Measurements from ENCODE around the gene EXOC6B. TPM values are rescaled to one million over a fixed set of nuclear protein-coding genes. Genes with fewer than 3 reads are reported as not detected.

Gene EXOC6B
- total and polyA plus RNA-seq, 3 donors from 2014 or later: 27.7 to 45.2 (median 31.7) TPM

DNA sequence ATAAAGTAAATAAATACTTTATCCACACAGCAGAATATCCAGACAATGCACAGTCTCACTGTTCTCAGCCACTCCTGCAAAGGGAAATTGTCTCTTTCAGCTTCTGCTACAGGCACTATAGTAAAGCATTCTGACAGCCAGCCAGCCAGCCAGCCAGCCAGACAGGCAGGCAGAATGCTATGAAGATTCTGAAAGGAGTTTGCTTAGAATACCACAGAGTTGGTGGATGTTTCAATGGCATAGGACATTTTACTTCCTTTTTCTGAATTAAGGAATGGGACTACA lies 562.1 kb downstream of the EXOC6B start:
- TF ChIP-seq, protein P1, sequence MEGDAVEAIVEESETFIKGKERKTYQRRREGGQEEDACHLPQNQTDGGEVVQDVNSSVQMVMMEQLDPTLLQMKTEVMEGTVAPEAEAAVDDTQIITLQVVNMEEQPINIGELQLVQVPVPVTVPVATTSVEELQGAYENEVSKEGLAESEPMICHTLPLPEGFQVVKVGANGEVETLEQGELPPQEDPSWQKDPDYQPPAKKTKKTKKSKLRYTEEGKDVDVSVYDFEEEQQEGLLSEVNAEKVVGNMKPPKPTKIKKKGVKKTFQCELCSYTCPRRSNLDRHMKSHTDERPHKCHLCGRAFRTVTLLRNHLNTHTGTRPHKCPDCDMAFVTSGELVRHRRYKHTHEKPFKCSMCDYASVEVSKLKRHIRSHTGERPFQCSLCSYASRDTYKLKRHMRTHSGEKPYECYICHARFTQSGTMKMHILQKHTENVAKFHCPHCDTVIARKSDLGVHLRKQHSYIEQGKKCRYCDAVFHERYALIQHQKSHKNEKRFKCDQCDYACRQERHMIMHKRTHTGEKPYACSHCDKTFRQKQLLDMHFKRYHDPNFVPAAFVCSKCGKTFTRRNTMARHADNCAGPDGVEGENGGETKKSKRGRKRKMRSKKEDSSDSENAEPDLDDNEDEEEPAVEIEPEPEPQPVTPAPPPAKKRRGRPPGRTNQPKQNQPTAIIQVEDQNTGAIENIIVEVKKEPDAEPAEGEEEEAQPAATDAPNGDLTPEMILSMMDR (IDR thresholded peaks at IDR 0.05): no peak
- no peak for TF ChIP-seq POLR2A (IDR thresholded peaks at IDR 0.05)
- H3K36me3 ChIP-seq (ENCODE audit: low read depth, missing control alignments): no peaks in the 10 kb centered on the region
- no peaks in the 10 kb centered on the region for H3K4me1 ChIP-seq
- DNase-seq: no peak
- intact Hi-C loops (cut with DNase I; ENCODE audit: low total_unique reads): no loop called here
- H3K9me3 ChIP-seq: no peaks in the 10 kb centered on the region
- no peak overlapping the region for H3K27ac ChIP-seq
- H3K27me3 ChIP-seq: no peaks in the 10 kb centered on the region
- no peak overlapping the region for H3K4me3 ChIP-seq

DNA sequence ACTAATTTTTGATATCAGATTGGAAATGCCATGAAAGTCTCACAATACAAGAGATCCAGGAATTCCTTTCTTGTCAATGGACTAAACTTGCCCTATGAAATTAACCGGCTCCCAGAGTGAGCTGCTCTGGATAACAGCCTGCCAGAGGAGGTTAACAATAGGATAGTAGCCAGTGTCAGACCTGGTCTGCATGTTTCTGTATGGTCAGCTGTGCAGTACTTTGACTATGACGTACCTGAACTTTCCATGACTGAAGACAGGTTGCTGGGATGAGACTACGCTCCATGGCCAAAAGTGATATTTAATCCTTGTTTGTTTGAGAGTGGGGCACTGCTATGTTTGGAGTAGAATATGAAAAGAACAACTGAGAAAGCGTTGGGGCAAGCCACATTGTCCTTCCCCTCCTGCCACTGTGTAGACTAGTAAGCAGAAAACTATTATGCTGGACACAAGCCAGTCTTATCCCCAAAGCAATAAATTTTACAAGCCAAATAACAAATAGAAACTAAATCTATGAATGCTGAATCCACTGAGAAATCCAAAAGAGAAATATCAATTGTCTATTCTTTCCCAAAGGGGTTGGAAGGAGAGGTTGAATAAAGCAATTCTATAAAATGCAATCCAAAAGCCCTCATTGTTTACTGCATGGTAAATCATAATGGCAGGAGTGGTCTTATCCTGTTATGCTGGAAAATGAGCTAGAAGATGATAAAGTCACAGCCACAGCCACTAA lies 562.6 kb downstream of the EXOC6B start:
- no peaks in the 10 kb centered on the region for H3K36me3 ChIP-seq (ENCODE audit: low read depth, missing control alignments)
- 85 to 88% methylated on average over 4 of the region's 4 CpGs for WGBS, 2 donors
- no peak overlapping the region for H3K27ac ChIP-seq
- intact Hi-C loops (cut with DNase I; ENCODE audit: low total_unique reads): no loop called here
- no peak for DNase-seq
- TF ChIP-seq, protein P1 (IDR thresholded peaks at IDR 0.05): no peak
- no peak for TF ChIP-seq POLR2A (IDR thresholded peaks at IDR 0.05)
- no peak overlapping the region for H3K4me3 ChIP-seq
- no peaks in the 10 kb centered on the region for H3K9me3 ChIP-seq
- H3K27me3 ChIP-seq: no peaks in the 10 kb centered on the region
- H3K4me1 ChIP-seq: no peaks in the 10 kb centered on the region

DNA sequence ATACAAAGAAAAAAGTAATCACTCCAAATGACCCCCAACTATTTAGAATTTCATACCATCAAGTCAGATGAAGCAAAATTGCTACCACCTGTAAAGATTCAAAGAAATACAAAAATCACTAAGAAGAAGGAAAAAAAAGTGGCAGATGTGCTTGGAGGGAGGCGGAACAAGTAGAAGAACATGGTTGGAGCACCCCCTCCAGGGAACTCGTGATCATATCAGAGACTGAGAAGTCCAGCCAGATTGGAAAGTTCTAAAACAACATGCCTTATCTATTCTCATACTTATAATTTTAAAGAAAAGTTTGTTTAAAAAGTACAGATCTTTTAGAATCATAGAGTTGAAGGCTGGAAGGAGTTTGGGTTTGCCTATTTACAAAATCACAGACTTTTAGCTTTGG lies 564.8 kb downstream of the EXOC6B start:
- intact Hi-C loops (cut with DNase I; ENCODE audit: low total_unique reads): no loop called here
- H3K4me1 ChIP-seq: no peaks in the 10 kb centered on the region
- H3K27ac ChIP-seq: no peak overlapping the region
- DNase-seq: no peak
- 63 to 68% methylated on average over 2 of the region's 2 CpGs for WGBS, 2 donors
- H3K27me3 ChIP-seq: no peaks in the 10 kb centered on the region
- H3K4me3 ChIP-seq: no peak overlapping the region
- H3K9me3 ChIP-seq: no peaks in the 10 kb centered on the region
- H3K36me3 ChIP-seq (ENCODE audit: low read depth, missing control alignments): no peaks in the 10 kb centered on the region
- TF ChIP-seq POLR2A (IDR thresholded peaks at IDR 0.05): no peak
- TF ChIP-seq, protein P1 (IDR thresholded peaks at IDR 0.05): no peak

DNA sequence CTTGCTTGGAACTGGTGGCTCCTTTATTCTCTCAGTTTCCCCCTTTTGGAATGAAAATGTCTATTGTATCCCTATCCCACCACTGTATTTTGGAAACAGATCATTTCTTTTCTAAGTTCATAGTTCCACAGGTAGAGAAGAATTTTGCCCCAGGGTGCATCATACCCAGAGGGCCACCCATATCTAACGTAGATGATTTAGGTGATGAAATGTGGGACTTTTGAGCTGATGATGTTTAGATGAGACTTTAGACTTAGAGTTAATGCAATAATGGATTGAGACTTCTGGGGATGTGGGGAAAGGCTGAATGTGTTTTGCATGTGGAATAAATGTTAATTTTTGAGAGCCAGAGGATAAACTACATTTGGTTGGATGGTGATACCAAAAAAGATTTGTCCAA lies 570.3 kb downstream of the EXOC6B start:
- intact Hi-C loops (cut with DNase I; ENCODE audit: low total_unique reads): no loop called here
- H3K36me3 ChIP-seq (ENCODE audit: low read depth, missing control alignments): no peaks in the 10 kb centered on the region
- no peak overlapping the region for H3K4me3 ChIP-seq
- H3K27me3 ChIP-seq: no peaks in the 10 kb centered on the region
- DNase-seq: no peak
- no peaks in the 10 kb centered on the region for H3K4me1 ChIP-seq
- H3K27ac ChIP-seq: no peak overlapping the region
- H3K9me3 ChIP-seq: no peaks in the 10 kb centered on the region
- 97 to 100% methylated on average over 1 of the region's 1 CpG for WGBS, 2 donors
- TF ChIP-seq, protein P1 (IDR thresholded peaks at IDR 0.05): no peak
- TF ChIP-seq POLR2A (IDR thresholded peaks at IDR 0.05): no peak

DNA sequence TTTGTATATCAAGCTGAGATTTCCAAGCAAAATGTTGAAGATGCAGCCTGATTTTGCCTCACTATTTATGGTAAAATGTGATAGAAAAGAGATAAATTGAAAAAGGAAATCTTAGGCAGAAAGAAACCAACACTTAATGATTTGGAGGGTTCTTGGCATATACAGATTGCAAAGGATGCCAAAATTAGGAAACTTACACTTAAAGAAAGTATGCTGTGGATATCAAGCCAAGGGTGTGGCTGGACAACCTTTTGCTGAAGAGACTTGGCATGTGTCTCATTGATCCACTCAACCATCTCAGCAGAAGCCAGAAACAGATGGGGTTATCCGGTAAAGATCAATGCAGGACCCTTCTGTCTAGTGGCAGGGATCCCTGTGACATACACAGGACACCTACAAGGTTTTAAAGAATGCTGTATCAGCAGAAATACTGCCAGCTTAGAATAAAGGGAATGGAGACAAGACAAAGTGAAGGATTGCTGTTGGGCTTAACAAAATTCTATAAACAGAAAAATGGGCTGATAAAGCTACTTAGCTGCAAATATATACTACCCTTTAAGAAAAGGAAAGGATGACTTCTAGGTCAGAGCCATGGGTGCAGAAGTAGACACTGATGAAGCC lies 570.9 kb downstream of the EXOC6B start:
- Histone ChIP-seq H3K4me1 (no peaks in the 10 kb centered on the region), H3K27ac (no peak overlapping the region), H3K4me3 (no peak overlapping the region), H3K9me3 (no peaks in the 10 kb centered on the region), H3K27me3 (no peaks in the 10 kb centered on the region), H3K36me3 (ENCODE audit: low read depth, missing control alignments) (no peaks in the 10 kb centered on the region)
- 94 to 100% methylated on average over 1 of the region's 1 CpG for WGBS, 2 donors
- intact Hi-C loops (cut with DNase I; ENCODE audit: low total_unique reads): no loop called here
- no peak for DNase-seq
- TF ChIP-seq POLR2A (IDR thresholded peaks at IDR 0.05): no peak
- TF ChIP-seq, protein P1 (IDR thresholded peaks at IDR 0.05): no peak
